GM21515 (cell line): ENCODE results near the gene ELP1.

ENCODE experiments used
- ATAC-seq: cut with Tn5 transposase; IDR thresholded peaks from one replicate; pipeline ENCODE4 v1.9.1; 2021; ENCODE audit not compliant: unreplicated experiment

ELP1 gene

GRCh38 chr9:108885643-108886348 is 48.1 kb downstream of the ELP1 start:
- ATAC-seq: peak; percentile 98

GRCh38 chr9:108884701-108885100 is 49.2 kb downstream of the ELP1 start:
- no peak for ATAC-seq

GRCh38 chr9:108883085-108883484 is 50.8 kb downstream of the ELP1 start:
- ATAC-seq: no peak

GRCh38 chr9:108882052-108882888 is 51.7 kb downstream of the ELP1 start:
- no peak for ATAC-seq

GRCh38 chr9:108880738-108881316 is 53.1 kb downstream of the ELP1 start:
- no peak for ATAC-seq

- ATAC-seq: no peak
These were observed 56.4 kb downstream of the ELP1 start for GRCh38 chr9:108877524-108877923.

- no peak for ATAC-seq
These were observed 57.5 kb downstream of the ELP1 start for GRCh38 chr9:108876425-108876824.

GRCh38 chr9:108874058-108874788 is 59.7 kb downstream of the ELP1 start:
- ATAC-seq: no peak

GRCh38 chr9:108869092-108869725 is 64.7 kb downstream of the ELP1 start:
- no peak for ATAC-seq

GRCh38 chr9:108867829-108868228 is 66.1 kb downstream of the ELP1 start:
- ATAC-seq: no peak

- no peak for ATAC-seq
These were observed 66.8 kb downstream of the ELP1 start for GRCh38 chr9:108867116-108867515.

- ATAC-seq: no peak
These were observed 67.9 kb downstream of the ELP1 start for GRCh38 chr9:108866001-108866420.

GRCh38 chr9:108865037-108865436 is 68.9 kb downstream of the ELP1 start:
- ATAC-seq: no peak

- ATAC-seq: no peak
These were observed 69.5 kb downstream of the ELP1 start for GRCh38 chr9:108864446-108864845.

- no peak for ATAC-seq
These were observed 70.0 kb downstream of the ELP1 start for GRCh38 chr9:108863891-108864290.

- no peak for ATAC-seq
These were observed 71.9 kb downstream of the ELP1 start, which contains the start of gene ACTL7A for GRCh38 chr9:108861997-108862396. Gene ACTL7A (plus strand): TSS chr9:108862266. CDS start chr9:108862323, 57 bp downstream.

GRCh38 chr9:108861464-108861863 is 72.5 kb downstream of the ELP1 start:
- no peak for ATAC-seq

GRCh38 chr9:108860764-108861163 is 73.2 kb downstream of the ELP1 start:
- no peak for ATAC-seq

GRCh38 chr9:108860354-108860753 is 73.6 kb downstream of the ELP1 start:
- ATAC-seq: no peak

GRCh38 chr9:108859459-108860114 is 74.3 kb downstream of the ELP1 start:
- no peak for ATAC-seq
